Stromal cell of bone marrow (primary cell): ENCODE results near the gene IFI27.
A peak's percentile ranks its signal among the peaks of the same experiment; 100 is the strongest.

Experiments used
- DNase-seq: peaks from one replicate; pipeline ENCODE4 v3.0.0-alpha.2; 2012; ENCODE audit warnings: low read depth

IFI27 gene

GRCh38 chr14:94102768-94103482 is 7.6 kb upstream of the IFI27 start:
- no peak for DNase-seq

GRCh38 chr14:94103554-94104150 is 6.9 kb upstream of the IFI27 start:
- no peak for DNase-seq

GRCh38 chr14:94104731-94105130 is 5.8 kb upstream of the IFI27 start:
- no peak for DNase-seq

GRCh38 chr14:94109915-94110250 is 653 bp upstream of the IFI27 start:
- DNase-seq, result no peak

GRCh38 chr14:94111276-94112095 is 950 bp downstream of the IFI27 start:
- no peak for DNase-seq

- no peak for DNase-seq
Observed at GRCh38 chr14:94112513-94113063, 2.1 kb downstream of the IFI27 start.

- DNase-seq, result no peak
Observed at GRCh38 chr14:94113073-94113472, 2.5 kb downstream of the IFI27 start.

- no peak for DNase-seq
Observed at GRCh38 chr14:94113490-94113889, 3.0 kb downstream of the IFI27 start.

GRCh38 chr14:94113908-94114588 is 3.5 kb downstream of the IFI27 start:
- DNase-seq, result peak; percentile 43

GRCh38 chr14:94114589-94115057 is 4.1 kb downstream of the IFI27 start:
- no peak for DNase-seq

GRCh38 chr14:94115058-94115591 is 4.6 kb downstream of the IFI27 start:
- no peak for DNase-seq

- no peak for DNase-seq
Observed at GRCh38 chr14:94115631-94116030, 5.1 kb downstream of the IFI27 start.

- no peak for DNase-seq
Observed at GRCh38 chr14:94116701-94117100, 6.2 kb downstream of the IFI27 start.

GRCh38 chr14:94117856-94118255 is 7.3 kb downstream of the IFI27 start:
- no peak for DNase-seq

GRCh38 chr14:94119071-94119470 is 8.5 kb downstream of the IFI27 start:
- DNase-seq, result no peak

- peak; percentile 94 for DNase-seq
Observed at GRCh38 chr14:94120667-94121340, 10.3 kb downstream of the IFI27 start.

- no peak for DNase-seq
Observed at GRCh38 chr14:94121485-94121884, 10.9 kb downstream of the IFI27 start.

- DNase-seq, result no peak
Observed at GRCh38 chr14:94122438-94122837, 11.9 kb downstream of the IFI27 start.

GRCh38 chr14:94123296-94123695 is 12.8 kb downstream of the IFI27 start:
- no peak for DNase-seq

GRCh38 chr14:94123868-94124267 is 13.3 kb downstream of the IFI27 start:
- DNase-seq, result no peak
